A673 (cell line): ENCODE measurements around the gene TSPAN5. TPM values are rescaled to one million over a fixed set of nuclear protein-coding genes. Genes with fewer than 3 reads are reported as not detected.

Source experiments
- BruUV-seq: library from RNA; stranded (reverse); fragments of 400-500 nt; replicated peaks from 2 replicates; lab custom pipeline; 2021; lab: Mats Ljungman, UMichigan
- CTCF ChIA-PET: fragments of 300-600 bp; sonication (Branson Sonifier 250); formaldehyde crosslinking; loops from one replicate; lab custom pipeline; 2022; ENCODE audit warnings: antibody characterized with exemption; lab: Charles Lee
- POLR2A ChIA-PET: fragments of 300-600 bp; sonication (Branson Sonifier 250); formaldehyde crosslinking; loops from one replicate; lab custom pipeline; 2022; ENCODE audit warnings: antibody characterized with exemption; ENCODE audit not compliant: low non-redundant PET; lab: Charles Lee
- DNase-seq: peaks from one replicate; pipeline ENCODE4 v3.0.0-alpha.2; 2015; ENCODE audit warnings: low spot score
- H3K27ac ChIP-seq: fragments of 200-600 bp; sonication (generic); 2 replicates; pipeline ENCODE4 v1.5.1; 2016; ENCODE audit warnings: mixed run types, low read depth, mild to moderate bottlenecking, mixed read lengths, antibody characterized with exemption, low read length; ENCODE audit not compliant: poor library complexity, severe bottlenecking
- H3K27me3 ChIP-seq: fragments of 200-600 bp; sonication (generic); replicated peaks from 2 replicates; pipeline ENCODE4 v1.6.1; 2017; ENCODE audit warnings: mixed run types, low read depth, mild to moderate bottlenecking, mixed read lengths, antibody characterized with exemption, low read length; ENCODE audit not compliant: insufficient read depth, poor library complexity
- H3K36me3 ChIP-seq: fragments of 200-600 bp; sonication (generic); 2 replicates; pipeline ENCODE4 v1.6.1; 2016; ENCODE audit warnings: mixed run types, mild to moderate bottlenecking, mixed read lengths, antibody characterized with exemption, low read length; ENCODE audit not compliant: insufficient read depth, poor library complexity, severe bottlenecking
- H3K4me1 ChIP-seq: fragments of 200-600 bp; sonication (generic); 2 replicates; pipeline ENCODE4 v1.6.1; 2017; ENCODE audit warnings: mixed run types, mild to moderate bottlenecking, mixed read lengths, antibody characterized with exemption, low read length; ENCODE audit not compliant: insufficient read depth, poor library complexity, severe bottlenecking
- H3K4me3 ChIP-seq: fragments of 200-600 bp; sonication (generic); 2 replicates; pipeline ENCODE4 v1.5.1; 2016; ENCODE audit warnings: low read depth, mixed run types, mild to moderate bottlenecking, mixed read lengths, low read length; ENCODE audit not compliant: poor library complexity, severe bottlenecking
- H3K9me3 ChIP-seq: fragments of 200-600 bp; sonication (generic); 2 replicates; pipeline ENCODE4 v1.6.1; 2016; ENCODE audit warnings: mixed run types, low read depth, mild to moderate bottlenecking, mixed read lengths, antibody characterized with exemption, low read length; ENCODE audit not compliant: poor library complexity, severe bottlenecking
- EZH2 ChIP-seq: fragments of 200-600 bp; sonication (generic); IDR thresholded peaks from 2 replicates; pipeline ENCODE4 v1.6.1; 2017; ENCODE audit warnings: borderline replicate concordance, low read depth, mild to moderate bottlenecking, mixed read lengths, antibody characterized with exemption, low read length; ENCODE audit not compliant: poor library complexity, severe bottlenecking
- intact Hi-C: fragments of 100-400 bp; cut with micrococcal nuclease; formaldehyde crosslinking; loops from one replicate; pipeline ENCODE4 v1.10.0; 2022; ENCODE audit not compliant: unreplicated experiment
- total RNA-seq: library from RNA; stranded (reverse); gene quantifications from 2 replicates; pipeline ENCODE4 v1.2.3, GENCODE V29; 2021
- TF ChIP-seq, protein P1 (sequence below): fragments of 300-800, 200-600 bp; sonication (generic); conservative IDR thresholded peaks from 2 replicates; pipeline ENCODE4 v1.5.1; 2017; ENCODE audit warnings: low read depth, mild to moderate bottlenecking, antibody characterized with exemption, low read length, moderate library complexity, mixed read lengths

Gene TSPAN5
- total RNA-seq, 1 experiment from 2014 or later, result 15.2 TPM

DNA sequence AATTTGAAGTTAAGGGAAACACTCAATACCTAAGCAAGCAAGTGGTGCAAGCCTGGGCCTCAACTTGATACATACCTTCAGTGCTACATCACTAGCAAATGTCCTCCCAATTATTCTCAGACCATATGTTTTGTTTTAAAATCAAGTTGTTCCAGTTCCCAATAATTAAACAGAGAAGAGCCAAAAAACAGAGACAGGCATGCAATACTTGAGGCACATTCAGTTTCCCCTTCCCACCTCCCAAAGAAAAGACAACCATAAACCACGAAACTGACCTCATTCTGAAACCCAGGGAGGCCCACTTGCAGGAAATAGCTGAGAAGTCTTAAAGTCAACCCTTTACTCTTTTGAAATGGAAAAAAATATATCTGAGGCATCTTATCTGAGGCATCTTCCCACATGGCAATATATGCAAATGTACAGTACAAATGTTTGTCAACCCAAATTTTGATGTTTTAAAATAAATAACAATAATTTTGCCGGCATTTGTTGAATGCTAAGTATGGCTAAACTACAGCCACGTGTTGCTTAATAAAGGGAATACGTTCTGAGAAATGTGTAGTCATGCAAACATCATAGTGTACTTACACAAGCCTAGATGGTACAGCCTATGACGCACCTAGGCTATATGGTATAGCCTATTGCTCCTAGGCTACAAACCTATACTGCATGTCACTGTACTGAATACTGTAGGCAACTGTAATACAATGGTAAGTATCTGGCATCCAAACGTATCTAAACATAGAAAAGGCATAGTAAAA, 147.5 kb downstream of the TSPAN5 start:
- ChIA-PET CTCF (no interaction called here), POLR2A (no interaction called here)
- H3K4me1 ChIP-seq, result peaks cover 27% of the 10 kb centered on the region
- peak; percentile 12 for DNase-seq
- TF ChIP-seq, protein P1, sequence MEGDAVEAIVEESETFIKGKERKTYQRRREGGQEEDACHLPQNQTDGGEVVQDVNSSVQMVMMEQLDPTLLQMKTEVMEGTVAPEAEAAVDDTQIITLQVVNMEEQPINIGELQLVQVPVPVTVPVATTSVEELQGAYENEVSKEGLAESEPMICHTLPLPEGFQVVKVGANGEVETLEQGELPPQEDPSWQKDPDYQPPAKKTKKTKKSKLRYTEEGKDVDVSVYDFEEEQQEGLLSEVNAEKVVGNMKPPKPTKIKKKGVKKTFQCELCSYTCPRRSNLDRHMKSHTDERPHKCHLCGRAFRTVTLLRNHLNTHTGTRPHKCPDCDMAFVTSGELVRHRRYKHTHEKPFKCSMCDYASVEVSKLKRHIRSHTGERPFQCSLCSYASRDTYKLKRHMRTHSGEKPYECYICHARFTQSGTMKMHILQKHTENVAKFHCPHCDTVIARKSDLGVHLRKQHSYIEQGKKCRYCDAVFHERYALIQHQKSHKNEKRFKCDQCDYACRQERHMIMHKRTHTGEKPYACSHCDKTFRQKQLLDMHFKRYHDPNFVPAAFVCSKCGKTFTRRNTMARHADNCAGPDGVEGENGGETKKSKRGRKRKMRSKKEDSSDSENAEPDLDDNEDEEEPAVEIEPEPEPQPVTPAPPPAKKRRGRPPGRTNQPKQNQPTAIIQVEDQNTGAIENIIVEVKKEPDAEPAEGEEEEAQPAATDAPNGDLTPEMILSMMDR, result no peak
- TF ChIP-seq EZH2, result no peak
- H3K27ac ChIP-seq, result no peak overlapping the region
- intact Hi-C loops, result no loop called here
- no peaks in the 10 kb centered on the region for H3K36me3 ChIP-seq
- no TSS peak for BruUV-seq
- no peaks in the 10 kb centered on the region for H3K27me3 ChIP-seq
- H3K9me3 ChIP-seq, result no peaks in the 10 kb centered on the region
- no peak overlapping the region for H3K4me3 ChIP-seq

DNA sequence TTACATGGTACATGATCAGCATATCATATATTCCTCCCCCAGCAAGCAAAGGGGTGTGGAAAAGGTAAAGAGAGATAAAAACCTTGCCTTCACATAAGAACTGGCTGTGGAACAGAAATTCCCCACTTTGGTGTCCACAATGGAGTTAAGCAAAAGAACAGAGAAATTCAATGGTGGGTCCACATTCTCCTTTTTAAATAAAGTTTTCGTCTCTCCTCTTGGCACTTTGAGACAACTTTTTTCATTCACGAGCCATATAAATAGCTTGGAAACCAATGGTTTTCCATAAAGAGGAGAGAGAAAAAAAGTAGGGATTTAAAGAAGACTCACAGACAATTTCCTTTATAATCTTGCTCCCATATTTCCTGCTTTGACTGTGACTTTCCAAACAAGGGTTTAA, 148.1 kb downstream of the TSPAN5 start:
- CTCF ChIA-PET, result no interaction called here
- no peaks in the 10 kb centered on the region for H3K27me3 ChIP-seq
- POLR2A ChIA-PET, result no interaction called here
- no peak for DNase-seq
- no peak for TF ChIP-seq EZH2
- TF ChIP-seq, protein P1, result no peak
- H3K4me1 ChIP-seq, result peaks cover 25% of the 10 kb centered on the region
- no TSS peak for BruUV-seq
- no peaks in the 10 kb centered on the region for H3K36me3 ChIP-seq
- peak overlapping the region; percentile 61 for H3K27ac ChIP-seq
- intact Hi-C loops, result no loop called here
- H3K4me3 ChIP-seq, result no peak overlapping the region
- H3K9me3 ChIP-seq, result no peaks in the 10 kb centered on the region

DNA sequence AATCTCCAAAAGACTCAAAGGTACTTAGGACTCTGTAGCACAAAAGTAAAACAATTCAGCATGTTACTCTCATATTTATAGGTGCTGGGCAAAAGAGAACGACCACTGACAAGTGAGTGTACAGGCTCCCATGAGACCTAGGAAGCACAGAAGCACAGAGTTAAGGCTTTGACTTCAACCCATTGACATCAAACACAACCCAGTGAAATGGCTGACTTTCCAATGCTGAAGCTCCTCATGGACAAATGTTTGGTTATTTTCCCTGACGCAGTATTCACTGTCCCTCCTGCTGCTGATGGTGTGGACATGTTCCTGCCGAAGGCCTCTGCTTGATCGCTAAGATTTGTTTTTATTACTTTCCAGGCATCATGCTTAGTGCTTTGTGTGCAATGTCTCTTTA, 148.7 kb downstream of the TSPAN5 start:
- Histone ChIP-seq H3K4me3 (peak overlapping the region; percentile 3), H3K27me3 (no peaks in the 10 kb centered on the region), H3K27ac (peak overlapping the region; percentile 61), H3K4me1 (peaks cover 25% of the 10 kb centered on the region), H3K9me3 (no peaks in the 10 kb centered on the region), H3K36me3 (no peaks in the 10 kb centered on the region)
- ChIA-PET CTCF (no interaction called here), POLR2A (no interaction called here)
- intact Hi-C loops, result no loop called here
- DNase-seq, result no peak
- no peak for TF ChIP-seq EZH2
- TF ChIP-seq, protein P1, result no peak
- BruUV-seq, result no TSS peak
